ENCODE results near the gene AGXT.

AGXT gene

DNA sequence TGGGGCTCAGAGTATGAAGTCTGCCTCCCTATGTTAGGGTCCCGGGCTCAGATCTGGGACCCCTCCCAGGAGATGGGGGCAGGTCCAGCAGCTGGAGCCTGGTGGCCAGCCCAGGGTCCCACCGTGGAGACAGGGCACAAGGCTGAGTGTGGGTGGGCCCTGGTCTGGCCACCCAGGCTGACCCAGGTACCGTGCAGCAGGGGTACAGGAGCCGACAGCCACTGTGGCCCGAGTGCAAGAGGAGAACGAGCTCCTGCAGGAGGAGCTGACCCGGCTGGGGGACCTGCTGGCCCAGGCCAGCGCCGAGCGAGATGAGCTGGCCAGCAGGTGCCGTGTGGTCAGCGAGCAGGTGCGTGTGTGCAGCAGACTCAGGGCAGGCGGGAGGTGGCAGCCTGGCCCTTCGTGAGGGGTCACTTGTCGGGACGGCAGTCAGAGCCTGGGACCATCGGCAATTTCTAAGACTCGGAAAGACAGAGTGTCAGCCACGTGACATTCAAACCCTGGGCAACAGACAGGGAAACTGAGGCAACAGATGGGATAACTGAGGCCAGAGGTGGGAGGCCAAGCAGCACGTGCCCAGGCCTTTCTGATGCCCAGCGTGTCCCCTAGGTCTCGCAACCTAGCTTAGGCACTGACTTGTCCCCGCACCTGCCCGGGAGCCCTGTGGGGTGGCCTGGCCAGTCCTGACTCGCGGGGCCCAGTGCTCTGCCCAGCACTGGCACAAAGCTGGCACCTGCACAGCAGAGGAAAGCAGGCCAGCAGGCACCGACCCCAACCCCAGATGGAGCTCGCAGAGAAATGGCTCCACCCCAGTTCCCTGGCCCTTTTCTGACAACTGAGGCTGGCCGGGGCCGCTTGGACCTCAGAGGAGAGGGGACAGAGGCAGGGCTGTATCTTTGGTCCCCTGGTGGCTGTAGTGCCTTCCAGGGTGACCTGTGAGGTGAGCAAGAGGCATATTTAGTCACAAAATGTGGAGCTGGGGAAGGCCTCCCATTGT lies 51.5 kb downstream of the AGXT start:
- Histone ChIP-seq H3K4me1 (ENCODE audit: control insufficient read depth, insufficient read depth, low read length, poor library complexity, severe bottlenecking) (no peaks in the 10 kb centered on the region), H3K27ac (ENCODE audit: low read depth, low read length, severe bottlenecking) (no peak overlapping the region), H3K36me3 (ENCODE audit: control insufficient read depth, insufficient read depth, low read length) (no peaks in the 10 kb centered on the region), H3K4me3 (ENCODE audit: extremely low read depth, insufficient read depth, low read length, poor library complexity, severe bottlenecking) (no peak overlapping the region), H3K9me3 (ENCODE audit: control insufficient read depth, low read length) (no peaks in the 10 kb centered on the region)
- 89 to 90% methylated on average over 19 to 31 of the region's 31 CpGs for WGBS, 2 experiments (ENCODE audit: insufficient coverage in 2 of 2)

DNA sequence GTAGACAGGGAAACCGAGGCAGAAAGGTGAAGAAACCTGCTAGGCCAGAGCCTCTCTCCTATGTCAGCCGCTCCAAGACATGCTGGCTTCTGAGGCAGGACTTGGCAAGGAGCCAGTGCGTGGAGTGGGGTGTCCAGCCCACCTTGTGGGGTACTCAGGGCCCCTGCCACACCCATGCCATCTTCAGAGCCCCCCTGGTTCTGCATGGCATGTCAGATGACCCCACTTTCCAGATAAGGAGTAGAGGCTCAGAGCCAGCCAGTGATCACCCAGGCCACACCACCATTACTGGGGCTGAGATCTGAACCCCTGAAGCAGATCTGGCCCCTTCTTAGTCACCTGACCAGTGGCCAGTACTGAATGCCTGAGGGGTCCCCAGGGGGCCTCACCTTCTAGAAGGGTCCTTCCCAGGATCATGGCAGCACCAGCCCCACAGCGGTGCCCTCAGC lies 52.2 kb downstream of the AGXT start:
- Histone ChIP-seq H3K4me3 (ENCODE audit: extremely low read depth, insufficient read depth, low read length, poor library complexity, severe bottlenecking) (no peak overlapping the region), H3K27ac (ENCODE audit: low read depth, low read length, severe bottlenecking) (no peak overlapping the region), H3K4me1 (ENCODE audit: control insufficient read depth, insufficient read depth, low read length, poor library complexity, severe bottlenecking) (no peaks in the 10 kb centered on the region), H3K9me3 (ENCODE audit: control insufficient read depth, low read length) (no peaks in the 10 kb centered on the region), H3K36me3 (ENCODE audit: control insufficient read depth, insufficient read depth, low read length) (no peaks in the 10 kb centered on the region)
- 94 to 95% methylated on average over 3 to 4 of the region's 4 CpGs for WGBS, 2 experiments (ENCODE audit: insufficient coverage in 2 of 2)

- Histone ChIP-seq H3K36me3 (ENCODE audit: control insufficient read depth, insufficient read depth, low read length) (no peaks in the 10 kb centered on the region), H3K4me3 (ENCODE audit: extremely low read depth, insufficient read depth, low read length, poor library complexity, severe bottlenecking) (no peak overlapping the region), H3K4me1 (ENCODE audit: control insufficient read depth, insufficient read depth, low read length, poor library complexity, severe bottlenecking) (no peaks in the 10 kb centered on the region), H3K9me3 (ENCODE audit: control insufficient read depth, low read length) (no peaks in the 10 kb centered on the region), H3K27ac (ENCODE audit: low read depth, low read length, severe bottlenecking) (no peak overlapping the region)
- 86 to 91% methylated on average over 7 to 11 of the region's 13 CpGs for WGBS, 2 experiments (ENCODE audit: insufficient coverage in 2 of 2)
Measured at GRCh38 chr2:240921311-240921994, 52.8 kb downstream of the AGXT start.

- H3K27ac ChIP-seq (ENCODE audit: low read depth, low read length, severe bottlenecking): no peak overlapping the region
- 63 to 83% methylated on average over 1 of the region's 1 CpG for WGBS, 2 experiments (ENCODE audit: insufficient coverage in 2 of 2)
Measured at GRCh38 chr2:240921995-240922244, 53.3 kb downstream of the AGXT start.

DNA sequence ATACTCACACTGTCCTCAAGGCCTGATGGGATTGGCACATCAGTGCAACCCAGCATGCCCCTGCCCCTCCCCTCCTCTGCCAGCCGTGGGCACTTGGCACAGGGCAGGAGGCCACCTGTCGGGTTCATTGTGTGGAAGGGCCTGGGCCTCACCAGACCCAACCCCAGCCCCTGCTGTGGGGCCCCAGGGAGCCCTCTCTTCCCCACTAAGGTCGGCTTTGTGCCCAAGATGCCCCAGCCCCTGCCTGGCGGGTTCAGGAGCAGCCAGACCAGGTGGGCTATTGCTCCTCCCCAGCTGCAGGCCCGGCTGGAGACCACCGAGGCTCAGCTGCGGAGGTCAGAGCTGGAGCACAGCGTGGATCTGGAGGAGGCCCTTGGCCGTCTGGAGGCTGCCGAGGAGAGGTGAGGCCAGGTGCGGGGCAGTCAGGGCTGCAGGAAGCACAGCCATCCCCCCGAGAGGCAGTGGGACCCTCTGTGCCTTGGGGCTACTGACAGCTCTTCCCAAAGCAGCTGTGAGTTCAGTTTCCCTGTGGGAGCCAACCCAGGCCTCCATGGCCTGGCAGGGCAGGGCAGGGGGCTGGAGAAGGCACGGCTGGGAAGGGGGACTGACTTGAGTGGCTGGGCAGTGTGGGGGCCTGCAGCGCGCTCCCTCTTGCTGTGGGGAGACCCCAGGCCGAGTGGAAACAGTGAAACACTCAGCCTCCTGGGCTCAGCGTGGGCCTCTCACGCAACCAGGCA lies 53.8 kb downstream of the AGXT start:
- 82 to 83% methylated on average over 17 to 18 of the region's 18 CpGs for WGBS, 2 experiments (ENCODE audit: insufficient coverage in 2 of 2)
- Histone ChIP-seq H3K36me3 (ENCODE audit: control insufficient read depth, insufficient read depth, low read length) (no peaks in the 10 kb centered on the region), H3K9me3 (ENCODE audit: control insufficient read depth, low read length) (no peaks in the 10 kb centered on the region), H3K4me3 (ENCODE audit: extremely low read depth, insufficient read depth, low read length, poor library complexity, severe bottlenecking) (no peak overlapping the region), H3K4me1 (ENCODE audit: control insufficient read depth, insufficient read depth, low read length, poor library complexity, severe bottlenecking) (no peaks in the 10 kb centered on the region), H3K27ac (ENCODE audit: low read depth, low read length, severe bottlenecking) (no peak overlapping the region)

More at GRCh38 chr2:240921995-240922244, 53.3 kb downstream of the AGXT start:
- Histone ChIP-seq H3K9me3 (ENCODE audit: control insufficient read depth, low read length) (no peaks in the 10 kb centered on the region), H3K36me3 (ENCODE audit: control insufficient read depth, insufficient read depth, low read length) (no peaks in the 10 kb centered on the region), H3K4me3 (ENCODE audit: extremely low read depth, insufficient read depth, low read length, poor library complexity, severe bottlenecking) (no peak overlapping the region), H3K4me1 (ENCODE audit: control insufficient read depth, insufficient read depth, low read length, poor library complexity, severe bottlenecking) (no peaks in the 10 kb centered on the region)

DNA sequence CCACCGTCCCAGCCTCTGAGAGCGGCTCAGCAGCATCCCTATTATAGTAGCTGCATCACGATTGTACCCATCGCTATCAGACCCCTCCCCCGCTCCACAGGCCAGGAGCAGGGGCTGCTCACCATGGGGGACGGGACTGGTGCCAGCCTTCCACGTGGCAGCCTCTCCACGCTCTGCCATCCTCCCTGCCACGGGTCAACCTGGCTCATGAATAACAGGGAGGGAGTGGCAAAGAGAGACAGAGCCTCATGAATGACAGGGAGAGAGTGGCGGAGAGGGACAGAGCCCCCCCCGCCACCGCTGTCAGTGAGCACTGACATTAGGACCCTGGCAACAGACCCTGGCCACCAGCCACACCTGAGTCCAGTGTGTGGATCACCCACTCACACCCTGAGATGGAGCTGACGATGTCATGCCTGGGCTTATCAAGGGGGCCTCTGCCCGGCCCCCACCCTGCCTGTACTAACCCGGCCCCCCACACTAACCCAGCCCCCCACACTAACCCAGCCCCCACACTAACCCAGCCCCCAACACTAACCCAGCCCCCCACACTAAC lies 54.4 kb downstream of the AGXT start:
- H3K9me3 ChIP-seq (ENCODE audit: control insufficient read depth, low read length): no peaks in the 10 kb centered on the region
- H3K36me3 ChIP-seq (ENCODE audit: control insufficient read depth, insufficient read depth, low read length): no peaks in the 10 kb centered on the region
- 73 to 74% methylated on average over 12 of the region's 15 CpGs for WGBS, 2 experiments (ENCODE audit: insufficient coverage in 2 of 2)
- H3K4me3 ChIP-seq (ENCODE audit: extremely low read depth, insufficient read depth, low read length, poor library complexity, severe bottlenecking): no peak overlapping the region
- no peaks in the 10 kb centered on the region for H3K4me1 ChIP-seq (ENCODE audit: control insufficient read depth, insufficient read depth, low read length, poor library complexity, severe bottlenecking)
- no peak overlapping the region for H3K27ac ChIP-seq (ENCODE audit: low read depth, low read length, severe bottlenecking)

- no peaks in the 10 kb centered on the region for H3K4me1 ChIP-seq (ENCODE audit: control insufficient read depth, insufficient read depth, low read length, poor library complexity, severe bottlenecking)
- no peak overlapping the region for H3K4me3 ChIP-seq (ENCODE audit: extremely low read depth, insufficient read depth, low read length, poor library complexity, severe bottlenecking)
- no peak overlapping the region for H3K27ac ChIP-seq (ENCODE audit: low read depth, low read length, severe bottlenecking)
- no peaks in the 10 kb centered on the region for H3K36me3 ChIP-seq (ENCODE audit: control insufficient read depth, insufficient read depth, low read length)
- no peaks in the 10 kb centered on the region for H3K9me3 ChIP-seq (ENCODE audit: control insufficient read depth, low read length)
- WGBS, 2 experiments (ENCODE audit: insufficient coverage in 2 of 2): 86 to 95% methylated on average over 6 to 11 of the region's 14 CpGs
Measured at GRCh38 chr2:240925191-240925567, 56.6 kb downstream of the AGXT start.

GRCh38 chr2:240925568-240926515 lies 57.2 kb downstream of the AGXT start:
- Histone ChIP-seq H3K27ac (ENCODE audit: low read depth, low read length, severe bottlenecking) (no peak overlapping the region), H3K4me3 (ENCODE audit: extremely low read depth, insufficient read depth, low read length, poor library complexity, severe bottlenecking) (no peak overlapping the region), H3K36me3 (ENCODE audit: control insufficient read depth, insufficient read depth, low read length) (no peaks in the 10 kb centered on the region), H3K9me3 (ENCODE audit: control insufficient read depth, low read length) (no peaks in the 10 kb centered on the region), H3K4me1 (ENCODE audit: control insufficient read depth, insufficient read depth, low read length, poor library complexity, severe bottlenecking) (no peaks in the 10 kb centered on the region)
- WGBS, 2 experiments (ENCODE audit: insufficient coverage in 2 of 2): 92 to 97% methylated on average over 23 to 26 of the region's 29 CpGs

DNA sequence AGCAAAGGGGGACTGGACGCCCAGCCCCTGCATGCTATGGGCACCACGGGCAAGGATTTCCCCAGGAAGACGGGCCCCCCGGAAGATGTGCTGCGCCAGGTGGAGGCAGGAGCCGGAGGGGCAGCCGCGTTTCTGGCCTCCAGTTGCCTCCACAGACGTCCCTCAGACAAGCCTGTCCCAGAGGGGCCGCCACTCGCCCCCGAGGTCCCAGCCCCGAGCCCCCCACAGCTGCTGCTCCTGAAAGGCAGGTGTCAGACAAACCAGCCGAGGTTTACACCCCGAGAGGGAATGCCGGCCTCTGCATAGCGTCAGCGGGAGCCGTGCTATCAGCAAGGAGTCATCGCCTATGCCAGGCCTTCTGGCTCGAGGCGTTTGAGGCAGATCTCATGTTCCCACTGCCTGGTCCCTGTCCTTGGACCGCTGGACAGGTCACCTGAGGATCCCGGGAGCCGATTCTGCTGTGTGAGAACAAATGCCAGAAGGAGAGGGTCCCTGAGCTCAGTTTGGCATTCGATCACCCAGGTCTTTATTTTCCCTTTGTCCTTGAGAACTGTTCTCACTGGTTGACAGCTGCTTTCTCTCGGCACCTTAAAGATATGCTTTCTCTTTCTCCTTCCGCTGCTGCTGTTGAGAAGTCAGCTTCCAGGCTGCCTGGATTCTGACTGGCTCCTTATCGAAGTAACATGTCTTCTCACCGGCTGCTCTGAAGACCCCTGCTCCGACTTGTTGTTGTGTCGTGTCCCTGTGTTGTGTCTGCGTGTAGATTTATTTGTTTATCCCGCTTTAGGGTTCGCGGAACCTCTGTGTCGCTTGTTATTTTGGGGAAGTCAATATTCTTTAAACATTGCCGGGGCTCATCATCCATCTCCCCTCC lies 58.1 kb downstream of the AGXT start:
- no peaks in the 10 kb centered on the region for H3K36me3 ChIP-seq (ENCODE audit: control insufficient read depth, insufficient read depth, low read length)
- H3K4me3 ChIP-seq (ENCODE audit: extremely low read depth, insufficient read depth, low read length, poor library complexity, severe bottlenecking): no peak overlapping the region
- WGBS, 2 experiments (ENCODE audit: insufficient coverage in 2 of 2): 84 to 89% methylated on average over 32 to 34 of the region's 38 CpGs
- H3K27ac ChIP-seq (ENCODE audit: low read depth, low read length, severe bottlenecking): no peak overlapping the region
- H3K4me1 ChIP-seq (ENCODE audit: control insufficient read depth, insufficient read depth, low read length, poor library complexity, severe bottlenecking): no peaks in the 10 kb centered on the region
- no peaks in the 10 kb centered on the region for H3K9me3 ChIP-seq (ENCODE audit: control insufficient read depth, low read length)

Measured in mesodermal cell (in vitro differentiated cells).